PC-3 (cell line): Measurements from ENCODE around the gene CCNY. TPM values are rescaled to one million over a fixed set of nuclear protein-coding genes. Genes with fewer than 3 reads are reported as not detected.
"Not testable (repeated sequence)": the region's sequence is repeated elsewhere in the genome, so short reads cannot be mapped to it uniquely, and the experiment has no call there.

Source experiments
- ATAC-seq: fragments of 200-7000 bp; cut with Tn5 transposase; 2 replicates; pipeline ENCODE4 v1.9.1; 2020; ENCODE audit warnings: mild to moderate bottlenecking, moderate library complexity
- BruUV-seq: library from RNA; stranded (reverse); fragments of 400-500 nt; replicated peaks from 2 replicates; lab custom pipeline; 2021; lab: Mats Ljungman, UMichigan
- CTCF ChIA-PET: fragments of 300-600 bp; sonication (Branson Sonifier 250); formaldehyde crosslinking; loops from one replicate; lab custom pipeline; 2022; ENCODE audit warnings: antibody characterized with exemption; lab: Charles Lee
- POLR2A ChIA-PET: fragments of 300-600 bp; sonication (Branson Sonifier 250); formaldehyde crosslinking; loops from one replicate; lab custom pipeline; 2022; ENCODE audit warnings: antibody characterized with exemption; ENCODE audit not compliant: unreplicated experiment; lab: Charles Lee
- DNase-seq: peaks from one replicate; pipeline ENCODE4 v3.0.0-alpha.2; 2015
- H2AFZ ChIP-seq: fragments of 300-600 bp; sonication (generic); 2 replicates; pipeline ENCODE4 v1.6.0; 2016; ENCODE audit warnings: antibody characterized with exemption, low read length
- H3F3A ChIP-seq: fragments of 300-600 bp; sonication (generic); one replicate; pipeline ENCODE4 v1.6.0; 2017; ENCODE audit warnings: antibody characterized with exemption, low read length, control low read depth, mild to moderate bottlenecking; ENCODE audit not compliant: unreplicated experiment
- H3K27ac ChIP-seq: fragments of 300-600 bp; sonication (generic); 2 replicates; pipeline ENCODE4 v1.5.1; 2016; ENCODE audit warnings: mild to moderate bottlenecking, low read length
- H3K27me3 ChIP-seq: fragments of 300-600 bp; sonication (generic); 2 replicates; pipeline ENCODE4 v1.6.1; 2016; ENCODE audit warnings: low read length, mixed read lengths
- H3K36me3 ChIP-seq: fragments of 300-600 bp; sonication (generic); 2 replicates; pipeline ENCODE4 v1.6.1; 2016; ENCODE audit warnings: low read depth, mixed run types, low read length, mixed read lengths
- H3K4me1 ChIP-seq: fragments of 300-600 bp; sonication (generic); 2 replicates; pipeline ENCODE4 v1.5.1; 2016; ENCODE audit warnings: low read length; ENCODE audit not compliant: insufficient read depth
- H3K4me2 ChIP-seq: fragments of 300-600 bp; sonication (generic); 2 replicates; pipeline ENCODE4 v1.6.0; 2016; ENCODE audit warnings: low read length
- H3K4me3 ChIP-seq: fragments of 300-600 bp; sonication (generic); 2 replicates; pipeline ENCODE4 v1.5.1; 2016; ENCODE audit warnings: mild to moderate bottlenecking, low read length, mixed read lengths
- H3K79me2 ChIP-seq: fragments of 300-600 bp; sonication (generic); 2 replicates; pipeline ENCODE4 v1.6.1; 2017; ENCODE audit warnings: low read length, mixed read lengths
- H3K9ac ChIP-seq: fragments of 300-600 bp; sonication (generic); 2 replicates; pipeline ENCODE4 v1.6.0; 2016; ENCODE audit warnings: mild to moderate bottlenecking, low read length
- H3K9me2 ChIP-seq: fragments of 300-600 bp; sonication (generic); replicated peaks from 2 replicates; pipeline ENCODE4 v1.6.1; 2016; ENCODE audit warnings: mixed run types, low read length, mixed read lengths
- H3K9me3 ChIP-seq: fragments of 300-600 bp; sonication (generic); 2 replicates; pipeline ENCODE4 v1.6.1; 2016; ENCODE audit warnings: low read length, mixed read lengths
- H4K20me1 ChIP-seq: fragments of 300-600 bp; sonication (generic); 2 replicates; pipeline ENCODE4 v1.6.1; 2016; ENCODE audit warnings: low read length, mixed read lengths
- EZH2 ChIP-seq: fragments of 300-600 bp; sonication (generic); IDR thresholded peaks from one replicate; pipeline ENCODE4 v1.6.1; 2017; ENCODE audit warnings: antibody characterized with exemption, mild to moderate bottlenecking, low read length; ENCODE audit not compliant: unreplicated experiment
- EZH2phosphoT487 ChIP-seq: fragments of 300-600 bp; sonication (generic); IDR thresholded peaks from 2 replicates; pipeline ENCODE4 v1.6.1; 2018; ENCODE audit warnings: mild to moderate bottlenecking, antibody characterized with exemption, low read length, borderline replicate concordance
- intact Hi-C: fragments of 100-400 bp; cut with micrococcal nuclease; formaldehyde crosslinking; loops from 2 replicates; pipeline ENCODE4 v1.9.0; 2023
- total RNA-seq: library from RNA; depleted of rRNA; stranded (reverse); fragments of >200 nt; gene quantifications from 2 replicates; pipeline ENCODE4 v1.2.3, GENCODE V29; 2014
- TF ChIP-seq, protein P1 (sequence below): fragments of 300-600 bp; sonication (generic); conservative IDR thresholded peaks from 2 replicates; pipeline ENCODE4 v1.5.1; 2017; ENCODE audit warnings: antibody characterized with exemption, low read depth, mild to moderate bottlenecking, low read length

Gene CCNY
- total RNA-seq, 1 experiment from 2014 or later = 146 TPM

- H3F3A ChIP-seq = peaks cover 10% of the 10 kb centered on the region
- H3K4me1 ChIP-seq = peaks cover 17% of the 10 kb centered on the region
- H3K4me3 ChIP-seq = no peak overlapping the region
- no TSS peak for BruUV-seq
- no peak overlapping the region for H3K4me2 ChIP-seq
- no peak for DNase-seq
- ChIA-PET POLR2A (no interaction called here), CTCF (no interaction called here)
- H3K9me3 ChIP-seq = no peaks in the 10 kb centered on the region
- no peak for TF ChIP-seq EZH2
- no peak for TF ChIP-seq EZH2phosphoT487
- TF ChIP-seq, protein P1, sequence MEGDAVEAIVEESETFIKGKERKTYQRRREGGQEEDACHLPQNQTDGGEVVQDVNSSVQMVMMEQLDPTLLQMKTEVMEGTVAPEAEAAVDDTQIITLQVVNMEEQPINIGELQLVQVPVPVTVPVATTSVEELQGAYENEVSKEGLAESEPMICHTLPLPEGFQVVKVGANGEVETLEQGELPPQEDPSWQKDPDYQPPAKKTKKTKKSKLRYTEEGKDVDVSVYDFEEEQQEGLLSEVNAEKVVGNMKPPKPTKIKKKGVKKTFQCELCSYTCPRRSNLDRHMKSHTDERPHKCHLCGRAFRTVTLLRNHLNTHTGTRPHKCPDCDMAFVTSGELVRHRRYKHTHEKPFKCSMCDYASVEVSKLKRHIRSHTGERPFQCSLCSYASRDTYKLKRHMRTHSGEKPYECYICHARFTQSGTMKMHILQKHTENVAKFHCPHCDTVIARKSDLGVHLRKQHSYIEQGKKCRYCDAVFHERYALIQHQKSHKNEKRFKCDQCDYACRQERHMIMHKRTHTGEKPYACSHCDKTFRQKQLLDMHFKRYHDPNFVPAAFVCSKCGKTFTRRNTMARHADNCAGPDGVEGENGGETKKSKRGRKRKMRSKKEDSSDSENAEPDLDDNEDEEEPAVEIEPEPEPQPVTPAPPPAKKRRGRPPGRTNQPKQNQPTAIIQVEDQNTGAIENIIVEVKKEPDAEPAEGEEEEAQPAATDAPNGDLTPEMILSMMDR = no peak
- no peaks in the 10 kb centered on the region for H3K27me3 ChIP-seq
- no peaks in the 10 kb centered on the region for H3K9me2 ChIP-seq
- H3K27ac ChIP-seq = no peak overlapping the region
- H3K9ac ChIP-seq = no peak overlapping the region
- no peaks in the 10 kb centered on the region for H3K36me3 ChIP-seq
- no peak for ATAC-seq
- H4K20me1 ChIP-seq = no peaks in the 10 kb centered on the region
- intact Hi-C loops = no loop called here
- H2AFZ ChIP-seq = no peak overlapping the region
- H3K79me2 ChIP-seq = no peaks in the 10 kb centered on the region
These were observed 27.5 kb upstream of the CCNY start for GRCh38 chr10:35308809-35309208.

- H2AFZ ChIP-seq, H3K27me3 ChIP-seq, H4K20me1 ChIP-seq, CTCF ChIA-PET, DNase-seq, H3K9me3 ChIP-seq, H3K79me2 ChIP-seq, H3F3A ChIP-seq, intact Hi-C loops, ATAC-seq, H3K9ac ChIP-seq, H3K9me2 ChIP-seq, H3K4me1 ChIP-seq, BruUV-seq, H3K4me2 ChIP-seq, H3K4me3 ChIP-seq, H3K27ac ChIP-seq: not testable (repeated sequence)
- POLR2A ChIA-PET = interaction anchor here (0.7 kb wide), 1 partner anchor 139 kb away, joined by 16 read pairs; no protein-coding TSS in a partner anchor
- H3K36me3 ChIP-seq = peaks cover 37% of the 10 kb centered on the region
These were observed 22.2 kb upstream of the CCNY start for GRCh38 chr10:35314142-35314541.

GRCh38 chr10:35315235-35315634 lies 21.1 kb upstream of the CCNY start:
- H2AFZ ChIP-seq, POLR2A ChIA-PET, ATAC-seq, CTCF ChIA-PET, H3K27me3 ChIP-seq, H3K9ac ChIP-seq, DNase-seq, H3K27ac ChIP-seq, intact Hi-C loops, H3K4me2 ChIP-seq, H3F3A ChIP-seq, H4K20me1 ChIP-seq, H3K9me2 ChIP-seq, H3K9me3 ChIP-seq, BruUV-seq, H3K4me3 ChIP-seq, H3K4me1 ChIP-seq: not testable (repeated sequence)
- Histone ChIP-seq H3K79me2 (peaks cover 14% of the 10 kb centered on the region), H3K36me3 (peaks cover 42% of the 10 kb centered on the region)
